HG03558 (cell line): ENCODE data around the gene GTF2IRD1.
"Not testable (repeated sequence)": the region's sequence is repeated elsewhere in the genome, so short reads cannot be mapped to it uniquely, and the experiment has no call there.

Experiments used
- ATAC-seq: cut with Tn5 transposase; IDR thresholded peaks from one replicate; pipeline ENCODE4 v1.9.1; 2021; ENCODE audit warnings: moderate number of reproducible peaks; ENCODE audit not compliant: unreplicated experiment; ENCODE audit errors: extremely low read depth

GTF2IRD1 gene

DNA sequence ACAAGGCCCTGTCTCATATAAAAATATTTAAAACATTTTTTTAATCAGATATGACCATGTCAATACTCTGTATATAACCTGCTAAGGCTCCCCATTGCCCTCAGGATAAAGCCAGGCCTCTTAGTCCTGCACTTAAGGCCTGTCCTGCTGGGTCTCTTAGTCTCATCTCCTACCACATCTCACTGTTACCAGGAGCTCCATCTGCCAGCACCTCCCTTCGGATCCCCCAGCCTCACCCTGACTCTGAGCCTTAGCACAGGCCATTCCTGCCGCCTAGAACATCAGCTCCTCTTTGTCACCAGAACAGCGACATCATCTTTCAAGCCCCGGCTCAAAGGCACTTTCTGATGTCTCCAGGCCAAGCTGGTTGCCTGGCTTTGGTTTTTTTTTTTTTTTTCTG is 25.7 kb upstream of the GTF2IRD1 start:
- no peak for ATAC-seq

DNA sequence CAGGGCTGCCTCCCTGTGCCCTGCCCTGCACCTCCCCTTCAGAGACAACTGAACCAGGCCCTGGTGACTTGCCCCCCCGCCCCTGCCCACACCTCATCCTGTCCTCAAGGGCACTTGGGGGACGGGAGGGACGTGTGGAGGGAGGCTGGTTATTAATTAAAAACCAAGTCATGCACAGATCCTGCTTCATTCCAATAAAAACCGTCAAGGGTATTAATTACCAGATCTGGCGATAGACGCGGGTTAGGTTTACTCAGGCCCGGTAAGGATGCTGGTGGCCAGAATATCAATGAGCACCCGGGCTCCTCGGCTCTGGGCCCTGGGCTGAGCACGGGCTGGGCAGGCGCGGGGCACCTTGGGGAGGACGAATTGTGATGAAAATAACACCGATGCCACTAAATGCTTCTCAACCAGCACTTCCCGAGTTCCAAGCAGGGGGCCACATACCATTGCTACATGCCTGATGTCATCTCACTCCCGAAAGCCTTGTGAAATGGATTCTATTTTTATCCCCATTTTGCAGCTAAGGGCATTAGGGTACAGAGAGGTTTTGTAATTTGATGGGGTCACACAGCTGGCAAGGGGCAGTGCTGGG is 24.5 kb upstream of the GTF2IRD1 start:
- no peak for ATAC-seq

DNA sequence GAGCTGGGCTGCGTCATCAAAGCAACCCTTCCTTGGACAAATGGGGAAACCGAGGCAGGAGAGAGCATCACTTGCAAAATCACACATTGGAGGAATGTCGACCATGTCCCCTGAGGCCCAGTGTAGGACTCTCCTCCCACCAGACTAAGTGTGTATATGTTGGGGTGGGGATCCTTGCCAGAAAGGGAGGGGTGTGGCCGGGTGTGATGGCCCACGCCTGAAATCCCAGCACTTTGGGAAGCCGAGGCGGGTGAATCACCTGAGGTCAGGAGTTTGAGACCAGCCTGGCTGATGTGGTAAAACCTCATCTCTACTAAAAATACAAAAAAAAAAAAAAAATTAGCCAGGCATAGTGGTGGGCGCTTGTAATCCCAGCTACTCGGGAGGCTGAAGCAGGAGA is 23.3 kb upstream of the GTF2IRD1 start:
- not testable (repeated sequence) for ATAC-seq

DNA sequence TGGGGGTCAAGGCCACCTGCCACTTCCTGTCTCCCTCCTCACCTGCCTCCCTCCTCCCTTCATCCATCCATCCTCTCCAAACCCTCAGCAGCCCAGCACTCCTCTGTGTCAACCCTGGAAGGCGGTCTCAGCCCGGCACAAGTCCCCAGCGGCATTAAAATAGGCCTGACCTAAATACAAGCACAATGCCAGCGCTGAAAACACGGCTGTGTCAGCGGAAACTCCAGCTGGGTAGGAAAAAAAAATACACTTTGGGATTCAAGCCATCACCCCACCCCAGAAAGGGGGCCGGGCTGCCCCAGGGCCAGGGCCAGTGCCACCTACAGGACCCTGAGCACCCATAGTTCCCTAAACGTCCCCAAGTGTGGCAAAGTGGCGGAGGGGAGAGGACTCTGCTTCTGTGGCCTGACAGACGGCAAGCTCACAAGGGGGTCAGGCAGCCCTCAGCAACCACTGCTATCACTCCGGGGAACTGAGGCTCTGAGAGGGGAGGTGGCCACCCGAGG is 22.7 kb upstream of the GTF2IRD1 start:
- no peak for ATAC-seq

DNA sequence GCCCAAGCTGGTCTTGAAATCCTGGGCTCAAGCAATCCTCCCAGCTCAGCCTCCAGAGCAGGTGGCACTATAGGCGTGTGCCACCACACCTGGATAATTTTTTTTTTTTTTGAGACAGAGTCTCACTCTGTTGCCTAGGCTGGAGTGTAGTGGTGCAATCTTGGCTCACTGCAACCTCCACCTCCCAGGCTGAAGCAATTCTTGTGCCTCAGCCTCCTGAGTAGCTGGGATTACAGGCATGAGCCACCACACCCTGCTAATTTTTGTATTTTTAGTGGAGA is 16.5 kb upstream of the GTF2IRD1 start:
- ATAC-seq = not testable (repeated sequence)

DNA sequence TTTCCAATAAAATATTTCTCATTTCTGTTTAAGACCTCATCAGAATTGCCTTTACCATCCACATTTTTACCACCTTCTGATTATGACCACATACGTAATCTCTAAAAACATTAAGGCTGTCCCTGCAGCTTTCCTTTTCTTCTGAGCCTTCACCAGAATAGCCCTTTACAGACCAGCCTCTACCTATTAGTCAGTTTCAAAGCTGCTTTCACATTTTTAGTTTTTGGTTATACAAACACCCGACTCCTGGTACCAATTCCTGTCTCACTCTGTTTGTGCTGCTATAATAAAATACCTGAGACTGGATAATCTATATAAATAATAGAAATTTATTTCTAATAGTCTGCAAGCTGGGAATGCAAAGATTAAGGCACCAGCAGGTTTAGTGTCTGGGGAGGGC is 15.4 kb upstream of the GTF2IRD1 start:
- no peak for ATAC-seq

DNA sequence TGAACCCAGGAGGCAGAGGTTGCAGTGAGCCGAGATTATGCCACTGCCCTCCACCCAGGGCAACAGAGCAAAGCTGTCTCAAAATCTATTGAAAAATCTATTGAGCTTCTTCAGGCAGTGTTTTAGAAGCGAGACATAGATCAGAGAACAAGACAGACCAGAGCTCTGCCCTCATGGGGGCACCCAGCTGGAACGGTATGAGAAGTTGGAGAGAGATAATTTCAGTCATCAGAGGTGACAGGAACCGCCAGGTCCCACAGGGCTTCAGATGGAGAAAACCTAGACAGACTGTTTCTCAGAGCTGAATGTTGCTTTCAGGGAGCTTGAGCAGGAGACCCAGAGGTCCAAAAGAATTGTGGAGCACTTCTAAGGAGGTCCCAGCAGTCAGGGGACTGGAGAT is 14.2 kb upstream of the GTF2IRD1 start:
- no peak for ATAC-seq

DNA sequence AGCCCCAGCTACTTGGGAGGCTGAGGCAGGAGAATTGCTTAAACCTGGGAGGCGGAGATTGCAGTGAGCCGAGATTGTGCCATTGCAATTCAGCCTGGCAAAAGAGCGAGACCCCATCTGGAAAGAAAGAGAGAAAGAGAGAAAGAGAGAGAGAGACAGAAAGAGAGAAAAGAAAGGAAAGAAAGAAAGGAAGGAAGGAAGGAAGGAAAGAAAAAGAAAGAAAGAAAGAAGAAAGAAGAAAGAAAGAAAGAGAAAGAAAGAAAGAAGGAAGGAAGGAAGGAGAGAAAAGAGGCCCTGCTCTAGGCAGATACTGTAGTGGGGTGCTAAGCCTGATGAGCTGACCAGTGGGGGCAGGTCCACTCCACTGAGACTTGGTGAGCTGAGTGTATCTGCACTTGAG is 13.6 kb upstream of the GTF2IRD1 start:
- ATAC-seq = not testable (repeated sequence)

DNA sequence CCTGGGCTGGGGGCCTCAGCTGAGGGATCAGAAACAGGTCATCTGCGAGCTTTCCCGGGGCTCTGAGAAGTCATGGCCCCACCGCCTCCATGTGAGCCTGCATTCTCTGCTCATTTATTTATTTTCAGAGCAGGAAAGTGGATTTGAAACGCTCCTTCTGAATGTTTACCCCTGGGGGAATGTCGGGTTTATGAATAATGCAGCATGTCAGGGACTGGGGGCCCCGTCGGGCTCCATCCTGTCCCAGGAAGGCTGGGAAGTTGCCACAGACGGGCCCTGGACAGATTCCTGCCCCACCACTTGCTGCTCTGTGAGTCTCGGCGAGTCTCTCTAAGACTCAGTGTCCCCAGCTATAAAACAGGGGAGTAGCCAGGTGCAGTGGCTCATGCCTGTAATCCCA is 11.9 kb upstream of the GTF2IRD1 start:
- no peak for ATAC-seq

DNA sequence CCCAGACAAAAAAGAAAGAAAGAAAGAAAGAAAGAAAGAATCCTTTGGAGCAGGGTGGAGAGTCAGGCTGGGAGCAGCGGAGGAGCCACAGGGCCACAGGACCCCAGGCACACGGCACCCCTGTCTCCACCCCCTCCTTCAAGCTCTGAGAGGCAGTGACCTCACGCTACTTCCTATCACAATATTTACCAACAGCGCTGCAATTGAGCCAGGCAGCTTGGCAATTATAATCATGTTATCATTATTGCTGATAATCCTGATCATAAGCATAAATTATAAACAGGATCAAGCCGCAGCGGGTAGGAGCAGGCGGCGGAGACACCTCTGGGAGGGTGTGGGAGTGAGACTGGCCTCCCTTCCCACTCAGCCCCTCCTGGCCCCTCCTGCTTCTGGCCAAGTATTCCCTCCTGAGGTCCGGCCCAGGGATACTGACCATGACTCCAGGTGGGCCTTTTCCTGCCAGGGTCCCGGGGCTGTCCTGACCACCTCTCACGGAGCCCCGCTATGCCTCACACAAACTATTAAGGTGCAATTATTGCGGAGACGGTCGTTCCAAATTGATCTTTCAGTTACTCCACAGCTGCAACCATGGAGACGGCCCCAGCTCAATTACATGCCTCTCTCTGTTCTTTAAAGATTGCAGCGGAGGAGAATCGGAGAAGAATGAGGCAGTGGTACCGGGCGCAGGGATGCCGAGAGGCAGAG is 10.0 kb upstream of the GTF2IRD1 start:
- ATAC-seq = no peak

DNA sequence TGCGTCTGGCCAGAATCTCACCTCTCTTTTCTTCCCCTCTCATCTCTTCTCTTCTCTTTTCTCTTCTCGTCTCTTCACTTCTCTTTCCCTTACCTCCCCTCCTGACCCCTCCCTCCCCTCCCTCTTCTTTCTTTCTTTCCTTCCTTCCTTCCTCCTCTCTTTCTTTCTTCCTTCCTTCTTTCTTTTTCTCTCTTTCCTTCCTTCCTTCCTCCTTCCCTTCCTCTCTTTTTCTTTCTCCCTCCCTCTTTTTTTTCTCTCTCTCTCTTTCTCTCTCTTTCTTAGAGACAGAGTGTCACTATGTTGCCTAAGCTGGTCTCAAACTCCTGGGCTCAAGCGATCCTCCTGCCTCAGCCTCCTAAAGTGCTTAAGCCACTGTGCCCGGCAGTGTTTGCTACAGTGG is 4.6 kb upstream of the GTF2IRD1 start:
- ATAC-seq = no peak

DNA sequence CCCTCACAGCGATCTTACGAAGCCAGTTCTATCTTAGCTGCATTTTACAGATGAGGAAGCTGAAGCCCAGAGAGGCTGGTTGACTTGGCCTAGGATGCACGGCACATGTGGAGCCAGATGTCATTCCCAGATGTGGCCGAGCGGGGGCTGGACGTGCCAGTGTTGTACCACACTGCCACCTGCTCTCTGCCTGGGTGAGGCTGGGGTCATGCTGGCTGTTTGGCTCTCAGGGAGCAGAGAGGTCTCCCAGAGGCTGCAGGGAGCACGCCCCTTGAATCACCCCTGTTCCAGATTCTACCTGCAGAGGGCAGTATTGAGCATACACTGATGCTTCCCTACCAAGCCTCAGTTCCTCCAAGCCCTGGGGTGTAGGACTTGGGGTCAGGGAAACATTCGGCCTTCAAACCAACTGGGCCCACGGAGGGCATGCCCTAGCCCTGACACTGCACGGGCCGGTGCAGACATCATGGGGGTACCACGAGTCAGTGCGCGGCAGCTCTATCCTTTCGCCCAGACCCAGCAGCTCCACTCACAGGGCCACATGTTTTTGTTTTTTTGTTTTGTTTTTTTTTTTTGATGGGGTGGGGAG is 3.8 kb upstream of the GTF2IRD1 start:
- ATAC-seq = no peak

DNA sequence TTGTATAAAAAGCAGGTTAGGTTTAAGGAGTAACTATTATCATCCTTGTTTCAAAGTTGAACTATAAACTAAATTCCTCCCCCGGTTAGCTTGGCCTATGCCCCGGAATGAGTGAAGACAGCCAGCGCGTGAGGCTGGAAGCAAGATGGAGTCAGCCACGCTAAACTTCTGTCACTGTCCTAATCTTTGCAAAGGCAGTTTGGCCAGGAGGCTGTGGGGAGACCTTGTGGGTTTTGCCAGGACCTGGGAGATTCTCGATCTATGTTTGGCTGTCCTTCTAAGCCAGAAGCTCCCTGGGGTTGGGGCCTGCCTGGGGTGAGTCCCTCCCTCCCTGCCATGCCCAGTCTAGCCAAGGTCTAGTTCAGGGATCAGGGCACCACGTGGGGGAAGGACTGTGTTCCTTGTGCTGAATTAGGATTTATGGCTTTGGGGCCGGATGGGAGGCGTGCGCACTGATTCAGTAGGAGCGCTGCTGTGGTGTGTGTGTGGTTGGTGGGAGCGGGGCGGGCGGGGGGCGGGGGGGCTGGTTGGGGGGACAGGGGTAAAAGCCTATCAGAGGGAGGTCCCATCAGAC is 871 bp upstream of the GTF2IRD1 start:
- no peak for ATAC-seq

DNA sequence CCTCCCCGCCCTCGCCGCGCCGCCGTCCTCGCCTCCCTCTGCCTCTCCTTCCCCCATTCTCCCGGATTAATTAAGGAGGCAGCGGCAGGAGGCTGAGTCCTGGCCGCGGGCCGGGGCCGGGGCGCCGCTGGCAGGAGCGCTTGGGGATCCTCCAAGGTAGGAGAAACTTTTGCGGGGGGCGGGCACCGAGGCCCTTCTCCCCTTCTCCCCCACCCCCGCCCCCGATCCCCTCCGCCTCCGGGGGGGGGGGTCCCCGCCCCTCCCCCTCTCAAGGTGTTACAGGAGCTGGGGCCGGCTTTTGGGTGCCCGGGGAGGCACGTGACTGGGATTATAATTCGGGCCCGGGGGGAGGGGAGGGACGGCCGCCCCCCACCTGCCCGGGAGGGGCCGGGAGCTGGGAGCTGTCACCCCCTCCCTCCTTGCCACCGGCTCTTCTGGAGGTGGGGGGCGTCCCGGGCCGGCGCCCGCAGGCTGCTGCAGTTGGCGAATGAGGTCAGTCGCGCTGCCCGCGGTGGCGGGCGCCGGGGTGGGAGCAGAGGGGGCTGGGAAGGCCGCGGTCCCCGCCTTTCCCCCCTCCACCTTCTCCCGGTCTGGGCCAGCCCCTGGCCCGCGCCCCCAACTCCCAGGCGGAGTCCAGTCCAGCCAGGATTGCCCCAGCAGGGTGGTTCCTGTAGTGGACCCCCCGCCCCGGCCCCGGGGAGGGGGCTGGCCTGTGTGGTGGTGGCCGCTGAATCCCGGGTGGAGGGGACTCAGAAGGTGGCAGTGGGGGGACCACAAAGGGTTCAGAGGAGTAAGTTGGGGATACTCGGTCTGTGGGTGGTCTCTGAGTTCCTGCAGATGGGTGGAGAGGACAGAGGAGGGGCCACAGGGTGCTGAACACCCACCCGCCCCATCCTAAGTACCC is 567 bp downstream of the GTF2IRD1 start:
- ATAC-seq = no peak

DNA sequence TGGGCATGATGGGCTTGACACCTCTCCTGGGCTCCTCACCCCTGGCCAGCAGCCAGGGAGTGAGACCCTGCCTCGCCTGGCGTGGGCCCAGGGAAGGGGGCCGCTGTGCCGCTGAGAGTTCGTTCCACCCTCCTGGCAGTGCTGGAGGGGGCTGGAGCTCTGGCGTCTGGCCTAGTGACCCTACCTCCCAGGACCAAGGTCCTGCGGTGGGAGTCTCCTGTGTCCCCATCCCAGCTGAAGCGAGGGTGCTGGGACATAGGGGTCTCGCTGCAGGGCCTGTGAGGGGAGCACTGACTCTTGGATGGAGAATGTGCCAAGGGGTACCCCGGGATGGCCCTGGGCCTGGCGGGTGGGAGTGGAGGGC is 1.2 kb downstream of the GTF2IRD1 start:
- no peak for ATAC-seq

DNA sequence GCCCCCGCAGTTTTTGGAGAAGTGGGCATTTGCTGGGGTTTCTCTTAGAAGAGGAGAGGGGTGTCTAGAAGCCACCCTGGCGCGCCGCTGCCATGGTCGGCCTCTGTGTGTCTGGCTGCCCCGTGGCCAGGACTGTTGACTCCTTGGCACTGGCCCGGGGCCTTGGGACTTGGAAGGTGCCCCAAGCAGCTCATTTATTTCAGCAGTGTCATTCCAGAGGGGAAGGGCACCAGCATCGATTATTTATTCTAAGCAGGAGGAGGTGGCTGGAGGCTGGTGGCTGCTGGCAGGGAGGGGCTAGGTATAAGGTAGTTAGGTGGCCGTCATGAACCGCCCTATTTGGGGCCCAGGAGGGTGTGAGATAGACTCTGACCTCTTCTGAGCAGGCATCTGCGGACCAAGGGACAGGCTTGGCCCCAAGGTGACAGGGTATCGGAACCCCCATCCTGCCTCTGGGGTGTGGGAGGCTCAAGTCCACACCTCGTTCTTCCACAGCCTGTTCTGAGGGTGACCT is 1.6 kb downstream of the GTF2IRD1 start:
- ATAC-seq = no peak

DNA sequence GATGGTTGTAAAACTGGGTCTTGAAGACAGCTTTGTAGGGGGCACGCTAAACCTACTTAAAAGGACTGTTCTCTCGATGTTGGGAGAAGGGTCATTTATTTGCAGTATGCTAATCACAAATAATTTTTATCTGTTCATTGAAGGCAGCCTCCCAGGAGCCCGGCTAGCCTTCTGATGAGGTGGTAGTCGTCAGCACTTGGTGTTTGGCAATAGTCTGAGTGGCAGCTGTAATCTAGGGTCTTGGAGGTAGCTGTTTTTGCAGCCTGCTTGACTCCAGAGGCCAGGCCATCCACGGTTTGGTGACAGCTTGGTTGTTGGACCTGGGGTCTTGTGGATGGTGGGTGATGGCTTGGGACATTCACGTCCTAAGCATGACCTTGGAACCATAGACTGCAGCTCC is 2.2 kb downstream of the GTF2IRD1 start:
- ATAC-seq = no peak

DNA sequence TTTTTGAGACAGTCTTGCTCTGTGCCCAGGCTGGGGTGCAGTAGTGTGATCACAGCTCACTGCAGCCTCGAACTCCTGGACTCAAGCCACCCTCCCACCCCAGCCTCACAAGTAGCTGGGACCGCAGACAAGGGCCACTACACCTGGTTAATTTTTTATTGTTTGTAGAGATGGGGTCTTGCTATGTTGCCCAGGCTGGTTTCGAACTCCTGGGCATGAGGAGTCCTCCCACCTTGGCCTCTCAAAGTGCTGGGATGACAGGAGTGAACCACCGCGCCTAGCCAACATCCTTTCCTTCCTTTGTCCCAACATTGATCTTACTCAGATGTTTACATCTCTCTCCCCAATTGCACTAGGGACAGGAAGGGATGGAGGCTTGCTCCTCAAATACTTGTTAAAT is 3.3 kb downstream of the GTF2IRD1 start:
- no peak for ATAC-seq

DNA sequence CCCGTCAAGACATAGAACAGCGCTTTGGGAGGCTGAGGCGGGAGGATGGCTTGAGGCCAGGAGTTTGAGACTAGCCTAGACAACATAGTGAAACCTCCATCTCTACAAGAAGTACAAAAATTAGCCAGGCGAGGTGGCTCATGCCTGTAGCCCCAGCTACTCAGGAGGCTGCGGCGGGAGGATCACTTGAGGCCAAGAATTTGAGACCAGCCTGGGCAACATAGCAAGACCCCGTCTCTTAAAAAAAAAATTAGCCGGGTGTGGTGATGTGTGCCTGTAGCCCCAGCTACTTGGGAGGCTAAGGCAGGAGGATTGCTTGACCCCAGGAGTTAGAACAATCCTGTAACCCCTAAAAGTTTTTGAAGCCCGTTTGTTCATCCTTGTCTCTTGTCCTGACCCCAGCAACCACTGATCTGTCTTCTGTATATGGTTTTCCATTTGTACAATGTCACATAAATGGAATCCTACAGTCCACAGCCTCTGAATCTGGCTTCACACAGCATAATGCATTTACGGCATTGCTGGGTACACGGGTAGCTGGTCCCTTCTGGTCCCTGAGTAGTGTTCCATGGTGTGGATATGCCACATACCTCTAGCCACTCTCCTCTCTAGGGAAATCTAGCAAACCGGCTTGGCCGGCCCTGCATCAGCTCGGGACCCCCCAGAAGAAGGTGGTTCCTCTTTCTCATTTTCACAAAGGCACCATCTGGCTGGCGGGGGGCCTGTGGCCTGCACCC is 8.4 kb downstream of the GTF2IRD1 start:
- no peak for ATAC-seq

DNA sequence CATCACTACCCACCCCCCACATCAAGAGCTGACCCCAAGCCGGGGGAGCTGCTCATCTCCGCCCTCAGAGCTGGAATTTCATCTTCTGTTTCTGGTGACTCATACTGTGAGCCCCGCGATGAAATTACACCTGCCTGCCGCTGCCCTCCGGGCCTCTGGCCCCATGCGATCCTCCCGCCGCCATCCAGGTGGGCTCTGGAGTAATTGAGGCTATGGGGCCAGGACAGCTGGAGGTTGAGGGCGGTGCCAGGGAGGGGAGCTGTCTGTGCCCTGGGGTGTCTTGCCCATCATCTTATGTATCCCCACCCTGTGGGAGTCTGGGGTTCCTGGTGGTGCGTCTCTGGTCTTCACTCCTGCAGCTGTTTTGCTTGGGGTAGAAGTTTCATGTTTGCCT is 9.0 kb downstream of the GTF2IRD1 start:
- ATAC-seq = no peak
